A375 (cell line): Measurements from ENCODE around the gene NDST1. TPM values are rescaled to one million over a fixed set of nuclear protein-coding genes. Genes with fewer than 3 reads are reported as not detected.

ENCODE experiments used
- total RNA-seq: library from RNA; depleted of rRNA; stranded (reverse); fragments of >200 nt; shearing (Covaris generic); gene quantifications from 2 replicates; pipeline ENCODE4 v1.2.3, GENCODE V29; 2014; rRNA removed

Gene NDST1
- 14.9 and 28.7 TPM in 2 replicates for total RNA-seq

GRCh38 chr5:150507474-150508276 lies at the start of gene NDST1:
NDST1 (plus strand) TSS chr5:150508131; CDS start chr5:150521255, 13,124 bp downstream.

Other genes with a start within 250 kb of the NDST1 start
- gene CAMK2A, start 218.4 kb upstream of the NDST1 start, total RNA-seq: not detected in 2 replicates
- gene ARSI, start 205.2 kb upstream of the NDST1 start, total RNA-seq: 0.26 TPM in 1 of 2 replicates, not detected in the other
- 121 and 127 TPM in 2 replicates for gene TCOF1, start 150.4 kb upstream of the NDST1 start, total RNA-seq
- gene CD74, start 95.2 kb upstream of the NDST1 start, total RNA-seq: 1,665 and 1,791 TPM in 2 replicates
- 3,988 and 4,239 TPM in 2 replicates for gene RPS14, start 58.4 kb upstream of the NDST1 start, total RNA-seq
- gene SYNPO, start 132.5 kb downstream of the NDST1 start, total RNA-seq: 4.1 and 4.7 TPM in 2 replicates
- gene MYOZ3, start 153.1 kb downstream of the NDST1 start, total RNA-seq: not detected in 2 replicates
- gene RBM22, start 192.9 kb downstream of the NDST1 start, total RNA-seq: 43.1 and 47.6 TPM in 2 replicates